K562 (cell line): ENCODE measurements around the gene IGF2BP3. TPM values are rescaled to one million over a fixed set of nuclear protein-coding genes. Genes with fewer than 3 reads are reported as not detected.

Experiments used
- CXXC5 ChIP-seq: fragments of 250-450 bp; sonication (Bioruptor Pico); IDR thresholded peaks from 2 replicates; pipeline ENCODE4 v1.8.0; 2022; ENCODE audit warnings: inconsistent platforms, mild to moderate bottlenecking, moderate library complexity
- DPF2 ChIP-seq: fragments of 450-650 bp; IDR thresholded peaks from 2 replicates; pipeline ENCODE4 v1.6.1; 2016
- FIP1L1 ChIP-seq: fragments of 200-400 bp; formaldehyde crosslinking; IDR thresholded peaks from 2 replicates; pipeline ENCODE4 v1.6.1; 2018; ENCODE audit warnings: mild to moderate bottlenecking, low read depth, low read length; ENCODE audit not compliant: poor library complexity, severe bottlenecking
- GATAD2A ChIP-seq: fragments of 450-650 bp; IDR thresholded peaks from 2 replicates; pipeline ENCODE4 v1.6.1; 2017
- HNRNPL ChIP-seq: fragments of 200-400 bp; formaldehyde crosslinking; IDR thresholded peaks from 2 replicates; pipeline ENCODE4 v1.6.1; 2017; ENCODE audit warnings: low read depth, mild to moderate bottlenecking, low read length
- JUN ChIP-seq, 2 experiments: sonication (generic) in 1 of 2; formaldehyde crosslinking in 1 of 2; IDR thresholded peaks; 2 replicates each; pipeline versions ENCODE4 v1.6.1 to v1.8.0; 2012 to 2022; ENCODE audit warnings: borderline replicate concordance in 2 of 2, mild to moderate bottlenecking in 2 of 2, improper control_type of control experiment in 1 of 2, low read depth in 1 of 2, low read length in 1 of 2, missing genetic modification reagents in 1 of 2
- KDM1A ChIP-seq, 2 experiments: fragments of 450-650 bp; IDR thresholded peaks; 2 replicates each; pipeline ENCODE4 v1.6.1; 2016; ENCODE audit warnings: mild to moderate bottlenecking in 2 of 2
- KDM5B ChIP-seq: fragments of 200-600 bp; sonication (generic); IDR thresholded peaks from 2 replicates; pipeline ENCODE4 v1.6.1; 2012; ENCODE audit warnings: low read depth, mild to moderate bottlenecking, moderate library complexity, low read length, control low read depth, inconsistent platforms; ENCODE audit not compliant: insufficient replicate concordance
- PML ChIP-seq: IDR thresholded peaks from 2 replicates; pipeline ENCODE4 v1.6.1; 2012; ENCODE audit warnings: low read length, inconsistent platforms
- SMARCC2 ChIP-seq: fragments of 450-650 bp; IDR thresholded peaks from 2 replicates; pipeline ENCODE4 v1.6.1; 2017; ENCODE audit warnings: antibody characterized with exemption, moderate library complexity, mild to moderate bottlenecking, low read depth
- SMC3 ChIP-seq: conservative IDR thresholded peaks from 2 replicates; pipeline ENCODE4 v1.6.1; 2011; ENCODE audit warnings: low read depth, low read length, improper control_type of control experiment; ENCODE audit not compliant: insufficient read depth
- ZFP36 ChIP-seq: fragments of 150-350 bp; IDR thresholded peaks from 2 replicates; pipeline ENCODE4 v1.6.1; 2018; ENCODE audit warnings: low read length, low read depth; ENCODE audit not compliant: partially characterized antibody
- ZNF780A ChIP-seq: fragments of 250-450 bp; sonication (Bioruptor Pico); IDR thresholded peaks from 2 replicates; pipeline ENCODE4 v1.5.0; 2021; ENCODE audit warnings: mild to moderate bottlenecking
- polyA plus RNA-seq, 8 experiments: library from polyadenylated mRNA; depleted of rRNA in 4 of 8; stranded (reverse) in 5 of 8; unstranded in 3 of 8; fragments of >200 nt; fragmentation: Nextera tagmentation in 2 of 8; fragmentation: Illumina TruSeq in 1 of 8; extraction: Ambion mirVana in 2 of 8; extraction: Trizol in 1 of 8; gene quantifications; 2 replicates each; pipeline versions ENCODE4 v1.2.1 to v1.2.3, GENCODE V29; 2011 to 2014; ENCODE audit warnings: inconsistent platforms in 1 of 8, missing spikeins in 1 of 8
- total RNA-seq, 7 experiments: library from RNA; depleted of rRNA in 6 of 7; stranded (reverse); fragments of >200 nt in 6 of 7; fragmentation: Illumina TruSeq in 2 of 7; extraction: Trizol in 2 of 7; gene quantifications; 2 replicates each; pipeline versions ENCODE4 v1.2.1 to v1.2.3, GENCODE V29; 2011 to 2021; ENCODE audit warnings: low replicate concordance in 1 of 7
- TF ChIP-seq, protein P1 (sequence below): fragments of 250-450 bp; sonication (Bioruptor Pico); IDR thresholded peaks from 2 replicates; pipeline ENCODE4 v1.4.0; 2020
- TF ChIP-seq, protein P2 (sequence below): fragments of 450-650 bp; IDR thresholded peaks from 2 replicates; pipeline ENCODE4 v1.6.1; 2016
- TF ChIP-seq, protein P3 (sequence below), 2 experiments: fragments of 150-350 bp in 1 of 2; IDR thresholded peaks; 2 replicates each; pipeline ENCODE4 v1.6.1; 2012 to 2016; ENCODE audit warnings: low read depth in 2 of 2, low read length in 2 of 2, mild to moderate bottlenecking in 1 of 2, moderate library complexity in 1 of 2
- TF ChIP-seq, protein P4 (sequence below): fragments of 450-650 bp; IDR thresholded peaks from 2 replicates; pipeline ENCODE4 v1.6.1; 2017; ENCODE audit warnings: mild to moderate bottlenecking, moderate library complexity

Gene IGF2BP3
- total and polyA plus RNA-seq, 9 of the 15 experiments (the other 6 are each of a cell fraction or from before 2014, with no cell fraction given), result 8.4 to 88.1 (median 61.2) TPM

DNA sequence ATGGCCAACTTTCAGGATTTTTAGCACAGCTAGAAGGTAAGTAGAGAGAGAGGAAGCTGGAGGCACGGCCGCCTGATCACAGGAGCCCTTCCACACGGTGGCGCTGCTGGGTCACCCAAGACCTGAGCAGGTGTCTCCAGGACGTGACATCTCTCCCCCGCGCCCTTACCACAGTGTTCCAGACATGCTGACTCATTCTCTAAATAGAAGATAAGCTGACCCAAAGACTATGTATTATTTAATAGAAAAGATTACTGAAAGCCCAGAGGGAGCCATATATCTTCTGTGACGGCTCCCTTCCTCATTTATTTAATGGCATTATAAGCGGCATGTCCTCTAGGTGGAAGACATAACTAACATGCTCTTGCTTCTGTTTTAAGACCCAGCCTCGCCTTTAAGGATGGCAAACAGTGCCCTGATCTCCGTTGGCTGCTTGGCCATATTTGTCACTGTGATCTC, 197.1 kb downstream of the IGF2BP3 start (continued):
- TF ChIP-seq JUN (IDR thresholded peaks at IDR 0.05; ENCODE audit: borderline replicate concordance, low read depth, low read length) (peak; percentile 82), JUN (CRISPR knock-in tag; IDR thresholded peaks at IDR 0.05; ENCODE audit: borderline replicate concordance) (no peak), ZFP36 (no peak), SMARCC2 (peak; percentile 85), KDM5B (no peak), HNRNPL (0 out of 2 replicates have a peak, but pooled peaks have one; percentile 32), CXXC5 (CRISPR knock-in tag) (peak; percentile 86), GATAD2A (no peak), SMC3 (peak; percentile 88), FIP1L1 (no peak), ZNF780A (no peak), KDM1A (IDR thresholded peaks at IDR 0.05) (peak; percentile 84 to 87), DPF2 (peak; percentile 91), PML (0 out of 2 replicates have a peak, but pooled peaks have one; percentile 40)
- TF ChIP-seq, protein P1, sequence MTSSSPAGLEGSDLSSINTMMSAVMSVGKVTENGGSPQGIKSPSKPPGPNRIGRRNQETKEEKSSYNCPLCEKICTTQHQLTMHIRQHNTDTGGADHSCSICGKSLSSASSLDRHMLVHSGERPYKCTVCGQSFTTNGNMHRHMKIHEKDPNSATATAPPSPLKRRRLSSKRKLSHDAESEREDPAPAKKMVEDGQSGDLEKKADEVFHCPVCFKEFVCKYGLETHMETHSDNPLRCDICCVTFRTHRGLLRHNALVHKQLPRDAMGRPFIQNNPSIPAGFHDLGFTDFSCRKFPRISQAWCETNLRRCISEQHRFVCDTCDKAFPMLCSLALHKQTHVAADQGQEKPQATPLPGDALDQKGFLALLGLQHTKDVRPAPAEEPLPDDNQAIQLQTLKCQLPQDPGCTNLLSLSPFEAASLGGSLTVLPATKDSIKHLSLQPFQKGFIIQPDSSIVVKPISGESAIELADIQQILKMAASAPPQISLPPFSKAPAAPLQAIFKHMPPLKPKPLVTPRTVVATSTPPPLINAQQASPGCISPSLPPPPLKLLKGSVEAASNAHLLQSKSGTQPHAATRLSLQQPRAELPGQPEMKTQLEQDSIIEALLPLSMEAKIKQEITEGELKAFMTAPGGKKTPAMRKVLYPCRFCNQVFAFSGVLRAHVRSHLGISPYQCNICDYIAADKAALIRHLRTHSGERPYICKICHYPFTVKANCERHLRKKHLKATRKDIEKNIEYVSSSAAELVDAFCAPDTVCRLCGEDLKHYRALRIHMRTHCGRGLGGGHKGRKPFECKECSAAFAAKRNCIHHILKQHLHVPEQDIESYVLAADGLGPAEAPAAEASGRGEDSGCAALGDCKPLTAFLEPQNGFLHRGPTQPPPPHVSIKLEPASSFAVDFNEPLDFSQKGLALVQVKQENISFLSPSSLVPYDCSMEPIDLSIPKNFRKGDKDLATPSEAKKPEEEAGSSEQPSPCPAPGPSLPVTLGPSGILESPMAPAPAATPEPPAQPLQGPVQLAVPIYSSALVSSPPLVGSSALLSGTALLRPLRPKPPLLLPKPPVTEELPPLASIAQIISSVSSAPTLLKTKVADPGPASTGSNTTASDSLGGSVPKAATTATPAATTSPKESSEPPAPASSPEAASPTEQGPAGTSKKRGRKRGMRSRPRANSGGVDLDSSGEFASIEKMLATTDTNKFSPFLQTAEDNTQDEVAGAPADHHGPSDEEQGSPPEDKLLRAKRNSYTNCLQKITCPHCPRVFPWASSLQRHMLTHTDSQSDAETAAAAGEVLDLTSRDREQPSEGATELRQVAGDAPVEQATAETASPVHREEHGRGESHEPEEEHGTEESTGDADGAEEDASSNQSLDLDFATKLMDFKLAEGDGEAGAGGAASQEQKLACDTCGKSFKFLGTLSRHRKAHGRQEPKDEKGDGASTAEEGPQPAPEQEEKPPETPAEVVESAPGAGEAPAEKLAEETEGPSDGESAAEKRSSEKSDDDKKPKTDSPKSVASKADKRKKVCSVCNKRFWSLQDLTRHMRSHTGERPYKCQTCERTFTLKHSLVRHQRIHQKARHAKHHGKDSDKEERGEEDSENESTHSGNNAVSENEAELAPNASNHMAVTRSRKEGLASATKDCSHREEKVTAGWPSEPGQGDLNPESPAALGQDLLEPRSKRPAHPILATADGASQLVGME, result no peak
- TF ChIP-seq, protein P2, sequence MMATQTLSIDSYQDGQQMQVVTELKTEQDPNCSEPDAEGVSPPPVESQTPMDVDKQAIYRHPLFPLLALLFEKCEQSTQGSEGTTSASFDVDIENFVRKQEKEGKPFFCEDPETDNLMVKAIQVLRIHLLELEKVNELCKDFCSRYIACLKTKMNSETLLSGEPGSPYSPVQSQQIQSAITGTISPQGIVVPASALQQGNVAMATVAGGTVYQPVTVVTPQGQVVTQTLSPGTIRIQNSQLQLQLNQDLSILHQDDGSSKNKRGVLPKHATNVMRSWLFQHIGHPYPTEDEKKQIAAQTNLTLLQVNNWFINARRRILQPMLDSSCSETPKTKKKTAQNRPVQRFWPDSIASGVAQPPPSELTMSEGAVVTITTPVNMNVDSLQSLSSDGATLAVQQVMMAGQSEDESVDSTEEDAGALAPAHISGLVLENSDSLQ, result peak; percentile 93
- TF ChIP-seq, protein P3, sequence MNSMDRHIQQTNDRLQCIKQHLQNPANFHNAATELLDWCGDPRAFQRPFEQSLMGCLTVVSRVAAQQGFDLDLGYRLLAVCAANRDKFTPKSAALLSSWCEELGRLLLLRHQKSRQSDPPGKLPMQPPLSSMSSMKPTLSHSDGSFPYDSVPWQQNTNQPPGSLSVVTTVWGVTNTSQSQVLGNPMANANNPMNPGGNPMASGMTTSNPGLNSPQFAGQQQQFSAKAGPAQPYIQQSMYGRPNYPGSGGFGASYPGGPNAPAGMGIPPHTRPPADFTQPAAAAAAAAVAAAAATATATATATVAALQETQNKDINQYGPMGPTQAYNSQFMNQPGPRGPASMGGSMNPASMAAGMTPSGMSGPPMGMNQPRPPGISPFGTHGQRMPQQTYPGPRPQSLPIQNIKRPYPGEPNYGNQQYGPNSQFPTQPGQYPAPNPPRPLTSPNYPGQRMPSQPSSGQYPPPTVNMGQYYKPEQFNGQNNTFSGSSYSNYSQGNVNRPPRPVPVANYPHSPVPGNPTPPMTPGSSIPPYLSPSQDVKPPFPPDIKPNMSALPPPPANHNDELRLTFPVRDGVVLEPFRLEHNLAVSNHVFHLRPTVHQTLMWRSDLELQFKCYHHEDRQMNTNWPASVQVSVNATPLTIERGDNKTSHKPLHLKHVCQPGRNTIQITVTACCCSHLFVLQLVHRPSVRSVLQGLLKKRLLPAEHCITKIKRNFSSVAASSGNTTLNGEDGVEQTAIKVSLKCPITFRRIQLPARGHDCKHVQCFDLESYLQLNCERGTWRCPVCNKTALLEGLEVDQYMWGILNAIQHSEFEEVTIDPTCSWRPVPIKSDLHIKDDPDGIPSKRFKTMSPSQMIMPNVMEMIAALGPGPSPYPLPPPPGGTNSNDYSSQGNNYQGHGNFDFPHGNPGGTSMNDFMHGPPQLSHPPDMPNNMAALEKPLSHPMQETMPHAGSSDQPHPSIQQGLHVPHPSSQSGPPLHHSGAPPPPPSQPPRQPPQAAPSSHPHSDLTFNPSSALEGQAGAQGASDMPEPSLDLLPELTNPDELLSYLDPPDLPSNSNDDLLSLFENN (IDR thresholded peaks at IDR 0.05; ENCODE audit: low read depth in 2 of 2, low read length in 2 of 2), result peak in 1 of 2 experiments; percentile 58; a peak in 1 of 4 replicates
- TF ChIP-seq, protein P4, sequence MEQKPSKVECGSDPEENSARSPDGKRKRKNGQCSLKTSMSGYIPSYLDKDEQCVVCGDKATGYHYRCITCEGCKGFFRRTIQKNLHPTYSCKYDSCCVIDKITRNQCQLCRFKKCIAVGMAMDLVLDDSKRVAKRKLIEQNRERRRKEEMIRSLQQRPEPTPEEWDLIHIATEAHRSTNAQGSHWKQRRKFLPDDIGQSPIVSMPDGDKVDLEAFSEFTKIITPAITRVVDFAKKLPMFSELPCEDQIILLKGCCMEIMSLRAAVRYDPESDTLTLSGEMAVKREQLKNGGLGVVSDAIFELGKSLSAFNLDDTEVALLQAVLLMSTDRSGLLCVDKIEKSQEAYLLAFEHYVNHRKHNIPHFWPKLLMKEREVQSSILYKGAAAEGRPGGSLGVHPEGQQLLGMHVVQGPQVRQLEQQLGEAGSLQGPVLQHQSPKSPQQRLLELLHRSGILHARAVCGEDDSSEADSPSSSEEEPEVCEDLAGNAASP, result no peak
